ENCODE results near the gene SMARCC2.

DNA sequence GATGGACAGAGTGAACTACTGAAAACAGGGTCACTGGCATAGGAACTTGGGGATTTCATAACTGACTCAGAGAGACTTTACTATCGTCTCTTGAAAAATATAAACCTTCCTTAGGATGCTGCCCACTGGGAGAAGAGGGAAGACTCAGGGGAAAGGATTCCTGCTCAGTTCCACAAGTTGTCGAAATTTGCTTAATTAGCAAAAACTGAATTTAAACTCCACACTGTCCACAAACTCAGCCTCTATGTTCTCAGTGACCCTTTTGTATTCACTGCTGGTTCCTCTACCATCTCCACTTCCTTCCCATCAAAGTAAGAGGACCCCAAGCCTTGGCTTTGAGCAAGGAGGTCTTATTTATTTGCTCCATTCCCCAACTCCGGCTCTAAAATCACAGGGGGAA is 44.1 kb downstream of the SMARCC2 start:
- TF ChIP-seq, protein P1, sequence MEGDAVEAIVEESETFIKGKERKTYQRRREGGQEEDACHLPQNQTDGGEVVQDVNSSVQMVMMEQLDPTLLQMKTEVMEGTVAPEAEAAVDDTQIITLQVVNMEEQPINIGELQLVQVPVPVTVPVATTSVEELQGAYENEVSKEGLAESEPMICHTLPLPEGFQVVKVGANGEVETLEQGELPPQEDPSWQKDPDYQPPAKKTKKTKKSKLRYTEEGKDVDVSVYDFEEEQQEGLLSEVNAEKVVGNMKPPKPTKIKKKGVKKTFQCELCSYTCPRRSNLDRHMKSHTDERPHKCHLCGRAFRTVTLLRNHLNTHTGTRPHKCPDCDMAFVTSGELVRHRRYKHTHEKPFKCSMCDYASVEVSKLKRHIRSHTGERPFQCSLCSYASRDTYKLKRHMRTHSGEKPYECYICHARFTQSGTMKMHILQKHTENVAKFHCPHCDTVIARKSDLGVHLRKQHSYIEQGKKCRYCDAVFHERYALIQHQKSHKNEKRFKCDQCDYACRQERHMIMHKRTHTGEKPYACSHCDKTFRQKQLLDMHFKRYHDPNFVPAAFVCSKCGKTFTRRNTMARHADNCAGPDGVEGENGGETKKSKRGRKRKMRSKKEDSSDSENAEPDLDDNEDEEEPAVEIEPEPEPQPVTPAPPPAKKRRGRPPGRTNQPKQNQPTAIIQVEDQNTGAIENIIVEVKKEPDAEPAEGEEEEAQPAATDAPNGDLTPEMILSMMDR (IDR thresholded peaks at IDR 0.05; ENCODE audit: low read length), result no peak
- no peak for TF ChIP-seq EZH2phosphoT487 (IDR thresholded peaks at IDR 0.05; ENCODE audit: low read length)

Measured in MM.1S (cell line).